Stomach (tissue), 4 donors: ENCODE data around the gene ANKRD12.

Source experiments
- EP300 ChIP-seq: sonication (generic); formaldehyde crosslinking; IDR thresholded peaks from one replicate; pipeline ENCODE4 v1.6.1; 2017; ENCODE audit warnings: antibody characterized with exemption
- POLR2A ChIP-seq, 4 donors: fragments of 450-650 bp; IDR thresholded peaks; one replicate each; pipeline ENCODE4 v1.6.1; 2016; ENCODE audit warnings: antibody characterized with exemption in 4 of 4, control low read depth in 2 of 4, mild to moderate bottlenecking in 1 of 4, moderate library complexity in 1 of 4
- POLR2AphosphoS5 ChIP-seq, 3 donors: sonication (generic); formaldehyde crosslinking; IDR thresholded peaks; one replicate each; pipeline ENCODE4 v1.6.1; 2016; ENCODE audit warnings: antibody characterized with exemption in 3 of 3
- TF ChIP-seq, protein P1 (sequence below), 7 experiments: fragments of 450-650 bp in 4 of 7; fragments of 200-600 bp in 3 of 7; sonication (generic) in 3 of 7; IDR thresholded peaks; one replicate each; pipeline ENCODE4 v1.5.1; 2016 to 2019; ENCODE audit warnings: antibody characterized with exemption in 7 of 7, control low read depth in 2 of 7, mild to moderate bottlenecking in 1 of 7

- TF ChIP-seq, protein P1, sequence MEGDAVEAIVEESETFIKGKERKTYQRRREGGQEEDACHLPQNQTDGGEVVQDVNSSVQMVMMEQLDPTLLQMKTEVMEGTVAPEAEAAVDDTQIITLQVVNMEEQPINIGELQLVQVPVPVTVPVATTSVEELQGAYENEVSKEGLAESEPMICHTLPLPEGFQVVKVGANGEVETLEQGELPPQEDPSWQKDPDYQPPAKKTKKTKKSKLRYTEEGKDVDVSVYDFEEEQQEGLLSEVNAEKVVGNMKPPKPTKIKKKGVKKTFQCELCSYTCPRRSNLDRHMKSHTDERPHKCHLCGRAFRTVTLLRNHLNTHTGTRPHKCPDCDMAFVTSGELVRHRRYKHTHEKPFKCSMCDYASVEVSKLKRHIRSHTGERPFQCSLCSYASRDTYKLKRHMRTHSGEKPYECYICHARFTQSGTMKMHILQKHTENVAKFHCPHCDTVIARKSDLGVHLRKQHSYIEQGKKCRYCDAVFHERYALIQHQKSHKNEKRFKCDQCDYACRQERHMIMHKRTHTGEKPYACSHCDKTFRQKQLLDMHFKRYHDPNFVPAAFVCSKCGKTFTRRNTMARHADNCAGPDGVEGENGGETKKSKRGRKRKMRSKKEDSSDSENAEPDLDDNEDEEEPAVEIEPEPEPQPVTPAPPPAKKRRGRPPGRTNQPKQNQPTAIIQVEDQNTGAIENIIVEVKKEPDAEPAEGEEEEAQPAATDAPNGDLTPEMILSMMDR (IDR thresholded peaks at IDR 0.05): no peak
- no peak for TF ChIP-seq POLR2A (IDR thresholded peaks at IDR 0.05)
- no peak for TF ChIP-seq EP300
- no peak for TF ChIP-seq POLR2AphosphoS5 (IDR thresholded peaks at IDR 0.05)
Measured at GRCh38 chr18:9177031-9177430, 40.5 kb downstream of the ANKRD12 start.
